GM12878 (cell line): ENCODE measurements around the gene OTUB1.

ENCODE experiments used
- BHLHE40 ChIP-seq, 2 experiments: fragments of 450-650 bp in 1 of 2; IDR thresholded peaks; 2 replicates each; pipeline ENCODE4 v1.6.1; 2011 to 2017; ENCODE audit warnings: low read depth in 2 of 2, borderline replicate concordance in 1 of 2, improper control_type of control experiment in 1 of 2, low read length in 1 of 2, mild to moderate bottlenecking in 1 of 2
- CEBPB ChIP-seq, 2 experiments: fragments of 150-350 bp in 1 of 2; IDR thresholded peaks; 2 replicates each; pipeline ENCODE4 v1.6.1; 2012 to 2014; ENCODE audit warnings: low read depth in 2 of 2, low read length in 2 of 2, borderline replicate concordance in 1 of 2, inconsistent platforms in 1 of 2
- CHD2 ChIP-seq: IDR thresholded peaks from 2 replicates; pipeline ENCODE4 v1.6.1; 2011; ENCODE audit warnings: low read depth, low read length, improper control_type of control experiment, borderline replicate concordance
- HSF1 ChIP-seq: fragments of 150-350 bp; IDR thresholded peaks from 2 replicates; pipeline ENCODE4 v1.6.1; 2014; ENCODE audit warnings: mild to moderate bottlenecking, low read depth, low read length
- JUND ChIP-seq: IDR thresholded peaks from 2 replicates; pipeline ENCODE4 v1.6.1; 2012; ENCODE audit warnings: low read depth, mild to moderate bottlenecking, low read length, improper control_type of control experiment, moderate library complexity
- KDM1A ChIP-seq: fragments of 200-600 bp; sonication (generic); IDR thresholded peaks from 2 replicates; pipeline ENCODE4 v1.6.1; 2016; ENCODE audit warnings: borderline replicate concordance
- PAX5 ChIP-seq: IDR thresholded peaks from 2 replicates; pipeline ENCODE4 v1.6.1; 2011; ENCODE audit warnings: low read depth, low read length, borderline replicate concordance
- POLR2A ChIP-seq: IDR thresholded peaks from 2 replicates; pipeline ENCODE4 v1.6.1; 2011; ENCODE audit warnings: low read depth, mild to moderate bottlenecking, low read length
- POLR2AphosphoS2 ChIP-seq: IDR thresholded peaks from 2 replicates; pipeline ENCODE4 v1.6.1; 2011; ENCODE audit warnings: low read depth, mild to moderate bottlenecking, low read length, improper control_type of control experiment, moderate library complexity
- POLR2AphosphoS5 ChIP-seq: IDR thresholded peaks from 2 replicates; pipeline ENCODE4 v1.6.1; 2011; ENCODE audit warnings: mild to moderate bottlenecking, low read length, inconsistent platforms
- RFX5 ChIP-seq: IDR thresholded peaks from 2 replicates; pipeline ENCODE4 v1.6.1; 2011; ENCODE audit warnings: low read depth, low read length, improper control_type of control experiment
- TCF12 ChIP-seq: IDR thresholded peaks from 2 replicates; pipeline ENCODE4 v1.6.1; 2011; ENCODE audit warnings: low read depth, mild to moderate bottlenecking, low read length
- ZBED1 ChIP-seq: IDR thresholded peaks from 2 replicates; pipeline ENCODE4 v1.6.1; 2016; ENCODE audit warnings: borderline replicate concordance
- TF ChIP-seq, protein P1 (sequence below), 3 experiments: IDR thresholded peaks in 2 of 3; conservative IDR thresholded peaks in 1 of 3; 2 replicates each; pipeline ENCODE4 v1.5.1; 2011; ENCODE audit warnings: low read depth in 3 of 3, low read length in 3 of 3, mild to moderate bottlenecking in 3 of 3, control low read depth in 2 of 3, moderate library complexity in 2 of 3, inconsistent platforms in 1 of 3, mixed read lengths in 1 of 3; ENCODE audit not compliant: control insufficient read depth in 2 of 3, insufficient read depth in 1 of 3; ENCODE audit errors: extremely low read depth in 1 of 3

DNA sequence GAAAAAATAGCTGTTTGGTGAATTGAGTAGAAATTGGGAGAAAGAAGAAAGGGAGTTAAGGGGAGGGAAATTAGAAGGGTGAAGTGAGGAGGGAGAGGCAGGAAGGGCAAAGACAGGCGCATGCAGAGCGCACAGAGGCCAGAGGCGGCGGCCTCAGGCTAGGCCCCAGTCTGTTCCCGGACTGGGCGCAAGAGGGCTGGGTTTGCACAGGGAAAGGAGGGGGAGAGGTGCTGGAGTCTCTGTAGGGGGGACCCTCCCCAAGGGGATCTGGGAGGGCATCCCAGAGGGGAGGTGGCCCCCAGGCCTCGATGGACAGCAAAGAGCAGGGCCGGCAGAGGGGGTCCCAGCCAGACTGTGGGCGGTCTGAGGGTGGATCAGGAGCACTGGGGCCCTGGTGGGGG is 48.2 kb downstream of the OTUB1 start:
- no peak for TF ChIP-seq PAX5
- no peak for TF ChIP-seq POLR2AphosphoS5
- TF ChIP-seq, protein P1, sequence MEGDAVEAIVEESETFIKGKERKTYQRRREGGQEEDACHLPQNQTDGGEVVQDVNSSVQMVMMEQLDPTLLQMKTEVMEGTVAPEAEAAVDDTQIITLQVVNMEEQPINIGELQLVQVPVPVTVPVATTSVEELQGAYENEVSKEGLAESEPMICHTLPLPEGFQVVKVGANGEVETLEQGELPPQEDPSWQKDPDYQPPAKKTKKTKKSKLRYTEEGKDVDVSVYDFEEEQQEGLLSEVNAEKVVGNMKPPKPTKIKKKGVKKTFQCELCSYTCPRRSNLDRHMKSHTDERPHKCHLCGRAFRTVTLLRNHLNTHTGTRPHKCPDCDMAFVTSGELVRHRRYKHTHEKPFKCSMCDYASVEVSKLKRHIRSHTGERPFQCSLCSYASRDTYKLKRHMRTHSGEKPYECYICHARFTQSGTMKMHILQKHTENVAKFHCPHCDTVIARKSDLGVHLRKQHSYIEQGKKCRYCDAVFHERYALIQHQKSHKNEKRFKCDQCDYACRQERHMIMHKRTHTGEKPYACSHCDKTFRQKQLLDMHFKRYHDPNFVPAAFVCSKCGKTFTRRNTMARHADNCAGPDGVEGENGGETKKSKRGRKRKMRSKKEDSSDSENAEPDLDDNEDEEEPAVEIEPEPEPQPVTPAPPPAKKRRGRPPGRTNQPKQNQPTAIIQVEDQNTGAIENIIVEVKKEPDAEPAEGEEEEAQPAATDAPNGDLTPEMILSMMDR (IDR thresholded peaks at IDR 0.05 in 2 of 3, conservative IDR thresholded peaks at IDR 0.05 in 1 of 3; ENCODE audit: control insufficient read depth in 2 of 3, extremely low read depth in 1 of 3, insufficient read depth in 1 of 3, low read depth in 3 of 3, low read length in 3 of 3) = no peak
- no peak for TF ChIP-seq BHLHE40 (IDR thresholded peaks at IDR 0.05; ENCODE audit: borderline replicate concordance in 1 of 2, low read depth in 2 of 2, low read length in 1 of 2)
- no peak for TF ChIP-seq JUND
- TF ChIP-seq RFX5 = no peak
- no peak for TF ChIP-seq KDM1A
- TF ChIP-seq POLR2AphosphoS2 = no peak
- no peak for TF ChIP-seq POLR2A
- TF ChIP-seq TCF12 = no peak
- TF ChIP-seq CHD2 = no peak
- no peak for TF ChIP-seq HSF1
- no peak for TF ChIP-seq CEBPB (IDR thresholded peaks at IDR 0.05; ENCODE audit: borderline replicate concordance in 1 of 2, low read depth in 2 of 2, low read length in 2 of 2)
- TF ChIP-seq ZBED1 = no peak
